Tibial nerve (tissue), 4 donors: ENCODE data around the gene ZCCHC7. TPM values are rescaled to one million over a fixed set of nuclear protein-coding genes. Genes with fewer than 3 reads are reported as not detected.

ENCODE experiments used
- DNase-seq, 2 donors: peaks; one replicate each; pipeline ENCODE4 v3.0.0-alpha.2; 2019; ENCODE audit warnings: low spot score in 2 of 2
- H3K27ac ChIP-seq, 4 donors: fragments of 200-600 bp; sonication (generic) in 3 of 4; one replicate each; pipeline ENCODE4 v1.5.1; 2017 to 2019; ENCODE audit warnings: mild to moderate bottlenecking in 1 of 4
- H3K27me3 ChIP-seq, 2 donors: fragments of 200-600 bp; sonication (generic) in 1 of 2; one replicate each; pipeline versions ENCODE4 v1.5.1 to v1.6.0; 2017 to 2019
- H3K36me3 ChIP-seq, 3 donors: fragments of 200-600 bp; sonication (generic); one replicate each; pipeline ENCODE4 v1.5.1; 2018 to 2019
- H3K4me1 ChIP-seq, 4 donors: fragments of 200-600 bp; sonication (generic) in 3 of 4; one replicate each; pipeline ENCODE4 v1.5.1; 2017 to 2019
- H3K4me3 ChIP-seq, 4 donors: fragments of 200-600 bp; sonication (generic) in 3 of 4; one replicate each; pipeline ENCODE4 v1.5.1; 2017 to 2019; ENCODE audit warnings: mild to moderate bottlenecking in 1 of 4, moderate library complexity in 1 of 4
- H3K9me3 ChIP-seq, 4 donors: fragments of 200-600 bp; sonication (generic) in 3 of 4; one replicate each; pipeline ENCODE4 v1.5.1; 2017 to 2019
- CTCF ChIP-seq, 5 experiments: fragments of 200-600 bp in 3 of 5; fragments of 450-650 bp in 2 of 5; sonication (generic) in 3 of 5; IDR thresholded peaks; one replicate each; pipeline ENCODE4 v1.5.1; 2016 to 2019; ENCODE audit warnings: antibody characterized with exemption in 5 of 5, mild to moderate bottlenecking in 3 of 5, moderate library complexity in 2 of 5
- EP300 ChIP-seq, 2 donors: sonication (generic); formaldehyde crosslinking; IDR thresholded peaks; one replicate each; pipeline ENCODE4 v1.6.1; 2017; ENCODE audit warnings: antibody characterized with exemption in 2 of 2, mild to moderate bottlenecking in 1 of 2
- POLR2A ChIP-seq, 2 donors: fragments of 450-650 bp; IDR thresholded peaks; one replicate each; pipeline ENCODE4 v1.6.1; 2017; ENCODE audit warnings: antibody characterized with exemption in 2 of 2, mild to moderate bottlenecking in 2 of 2, moderate library complexity in 2 of 2
- WGBS, 2 donors: methylation state at CpG; one replicate each; pipeline ENCODE4 v1.1.5; 2018; 5-methylcytosine and 5-hydroxymethylcytosine counted together
- small RNA-seq: library from RNA; depleted of rRNA; stranded (forward); fragments of <200 nt; gene quantifications from one replicate; pipeline ENCODE3, GENCODE V24; 2016
- total RNA-seq, 4 donors: library from RNA; depleted of rRNA; stranded (reverse); fragments of >200 nt; gene quantifications; one replicate each; pipeline ENCODE4 v1.1.0, GENCODE V29; 2016

ZCCHC7 gene
- total RNA-seq, 4 donors from 2014 or later, result 11.8 to 24.7 (median 18.3) TPM

GRCh38 chr9:37405350-37405749, 285.0 kb downstream of the ZCCHC7 start:
- H3K4me1 ChIP-seq, result no peaks in the 10 kb centered on the region
- TF ChIP-seq EP300 (IDR thresholded peaks at IDR 0.05) (no peak), POLR2A (IDR thresholded peaks at IDR 0.05) (no peak), CTCF (IDR thresholded peaks at IDR 0.05) (no peak)
- 46 to 47% methylated on average over 3 of the region's 3 CpGs for WGBS, 2 donors
- H3K9me3 ChIP-seq, result no peaks in the 10 kb centered on the region
- no peak for DNase-seq
- H3K4me3 ChIP-seq, result no peak overlapping the region
- no peaks in the 10 kb centered on the region for H3K27me3 ChIP-seq
- H3K36me3 ChIP-seq, result no peaks in the 10 kb centered on the region
- H3K27ac ChIP-seq, result no peak overlapping the region

DNA sequence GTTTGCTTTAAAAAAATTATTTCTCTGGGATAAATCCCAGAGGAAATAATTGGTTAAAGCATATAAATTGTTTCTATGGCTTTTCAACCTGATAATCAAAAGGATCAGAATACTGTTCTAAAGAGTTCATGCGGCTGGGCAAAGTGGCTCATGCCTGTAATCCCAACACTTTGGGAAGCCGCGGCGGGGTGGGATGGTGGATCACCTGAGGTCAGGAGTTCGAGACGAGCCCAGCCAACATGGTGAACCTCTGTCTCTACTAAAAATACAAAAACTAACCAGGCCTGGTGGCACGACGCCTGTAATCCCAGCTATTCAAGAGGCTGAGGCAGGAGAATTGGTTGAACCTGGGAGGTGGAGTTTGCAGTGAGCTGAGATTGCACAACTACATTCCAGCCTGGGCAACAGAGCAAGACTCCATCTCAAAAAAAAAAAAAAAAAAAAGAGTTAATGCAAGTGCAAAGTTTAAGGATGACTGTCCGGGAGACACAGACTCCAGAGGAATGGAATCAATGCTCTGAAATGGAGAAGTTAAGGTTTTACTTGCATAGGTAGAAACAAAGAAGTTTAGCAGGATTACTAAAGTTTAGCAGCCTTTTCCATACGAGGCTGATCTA, 285.5 kb downstream of the ZCCHC7 start:
- TF ChIP-seq CTCF (IDR thresholded peaks at IDR 0.05) (no peak), POLR2A (IDR thresholded peaks at IDR 0.05) (no peak), EP300 (IDR thresholded peaks at IDR 0.05) (no peak)
- WGBS, 2 donors, result 84 to 86% methylated on average over 10 of the region's 10 CpGs
- no peak for DNase-seq

GRCh38 chr9:37406603-37407401, 286.4 kb downstream of the ZCCHC7 start:
- Histone ChIP-seq H3K36me3 (no peaks in the 10 kb centered on the region), H3K27ac (no peak overlapping the region), H3K4me3 (no peak overlapping the region), H3K27me3 (no peaks in the 10 kb centered on the region), H3K4me1 (no peaks in the 10 kb centered on the region), H3K9me3 (no peaks in the 10 kb centered on the region)
- no peak for TF ChIP-seq EP300 (IDR thresholded peaks at IDR 0.05)
- TF ChIP-seq POLR2A (IDR thresholded peaks at IDR 0.05), result no peak
- TF ChIP-seq CTCF (IDR thresholded peaks at IDR 0.05), result no peak
- 91 to 93% methylated on average over 11 of the region's 11 CpGs for WGBS, 2 donors
- DNase-seq, result no peak

More for the DNA sequence above, 285.5 kb downstream of the ZCCHC7 start:
- Histone ChIP-seq H3K4me3 (no peak overlapping the region), H3K27me3 (no peaks in the 10 kb centered on the region), H3K27ac (no peak overlapping the region), H3K4me1 (no peaks in the 10 kb centered on the region), H3K9me3 (no peaks in the 10 kb centered on the region), H3K36me3 (no peaks in the 10 kb centered on the region)

GRCh38 chr9:37407468-37407867, 287.1 kb downstream of the ZCCHC7 start:
- no peaks in the 10 kb centered on the region for H3K9me3 ChIP-seq
- no peak overlapping the region for H3K27ac ChIP-seq
- DNase-seq, result no peak
- no peaks in the 10 kb centered on the region for H3K36me3 ChIP-seq
- H3K4me3 ChIP-seq, result no peak overlapping the region
- WGBS, 2 donors, result 61 to 62% methylated on average over 2 of the region's 2 CpGs
- no peaks in the 10 kb centered on the region for H3K4me1 ChIP-seq
- TF ChIP-seq EP300 (IDR thresholded peaks at IDR 0.05), result no peak
- TF ChIP-seq POLR2A (IDR thresholded peaks at IDR 0.05), result no peak
- no peak for TF ChIP-seq CTCF (IDR thresholded peaks at IDR 0.05)
- H3K27me3 ChIP-seq, result no peaks in the 10 kb centered on the region

Small RNA genes lying within 50 kb of the gene (small RNA-seq; reads per million reads assigned to genes)
- not detected for gene AL512604.1
- gene RF00019, result not detected
- not detected for gene RNU6-677P

Other genes with a start within 250 kb of the ZCCHC7 start
- not detected for gene PAX5, start 86.3 kb upstream of the ZCCHC7 start, total RNA-seq